GM21360 (cell line): Measurements from ENCODE around the gene KCNJ6.
"Not testable (repeated sequence)": the region's sequence is repeated elsewhere in the genome, so short reads cannot be mapped to it uniquely, and the experiment has no call there.

ENCODE experiments used
- ATAC-seq: cut with Tn5 transposase; IDR thresholded peaks from one replicate; pipeline ENCODE4 v1.9.1; 2021; ENCODE audit warnings: mild to moderate bottlenecking, moderate library complexity; ENCODE audit not compliant: unreplicated experiment

The KCNJ6 gene

GRCh38 chr21:37784591-37785318, 131.5 kb downstream of the KCNJ6 start:
- ATAC-seq = no peak

GRCh38 chr21:37783016-37783415, 133.2 kb downstream of the KCNJ6 start:
- ATAC-seq = no peak

GRCh38 chr21:37780991-37781983, 135.0 kb downstream of the KCNJ6 start:
- no peak for ATAC-seq

GRCh38 chr21:37771181-37771580, 145.1 kb downstream of the KCNJ6 start:
- no peak for ATAC-seq

GRCh38 chr21:37770461-37770860, 145.8 kb downstream of the KCNJ6 start:
- no peak for ATAC-seq

GRCh38 chr21:37769656-37770055, 146.6 kb downstream of the KCNJ6 start:
- no peak for ATAC-seq

- ATAC-seq = no peak
Measured at GRCh38 chr21:37767984-37768383, 148.3 kb downstream of the KCNJ6 start.

GRCh38 chr21:37766129-37766528, 150.1 kb downstream of the KCNJ6 start:
- ATAC-seq = no peak

GRCh38 chr21:37765221-37765900, 150.9 kb downstream of the KCNJ6 start:
- ATAC-seq = no peak

GRCh38 chr21:37764691-37765090, 151.6 kb downstream of the KCNJ6 start:
- ATAC-seq = no peak

GRCh38 chr21:37763298-37763697, 153.0 kb downstream of the KCNJ6 start:
- no peak for ATAC-seq

GRCh38 chr21:37762606-37763005, 153.7 kb downstream of the KCNJ6 start:
- no peak for ATAC-seq

GRCh38 chr21:37761406-37761805, 154.9 kb downstream of the KCNJ6 start:
- not testable (repeated sequence) for ATAC-seq

- no peak for ATAC-seq
Measured at GRCh38 chr21:37759777-37760176, 156.5 kb downstream of the KCNJ6 start.

GRCh38 chr21:37758982-37759381, 157.3 kb downstream of the KCNJ6 start:
- ATAC-seq = no peak

GRCh38 chr21:37757606-37758376, 158.5 kb downstream of the KCNJ6 start:
- ATAC-seq = no peak

- ATAC-seq = no peak
Measured at GRCh38 chr21:37753122-37753599, 163.1 kb downstream of the KCNJ6 start.

- no peak for ATAC-seq
Measured at GRCh38 chr21:37751268-37751975, 164.8 kb downstream of the KCNJ6 start.

GRCh38 chr21:37749132-37749531, 167.1 kb downstream of the KCNJ6 start:
- no peak for ATAC-seq

- no peak for ATAC-seq
Measured at GRCh38 chr21:37748351-37748750, 167.9 kb downstream of the KCNJ6 start.
